Measurements from ENCODE around the gene EBF3. TPM values are rescaled to one million over a fixed set of nuclear protein-coding genes. Genes with fewer than 3 reads are reported as not detected.

The EBF3 gene
- total RNA-seq, 2 experiments from 2014 or later = not detected

- H3K36me3 Mint-ChIP-seq (ENCODE audit: low read depth) = no peaks in the 10 kb centered on the region
- CTCF ChIA-PET = no interaction called here
- H3K27me3 Mint-ChIP-seq = no peaks in the 10 kb centered on the region
Measured at GRCh38 chr10:129865960-129866359, 98.1 kb downstream of the EBF3 start.

GRCh38 chr10:129865413-129865812, 98.7 kb downstream of the EBF3 start:
- Histone ChIP-seq H3K4me3 (ENCODE audit: low read length) (no peak overlapping the region), H3K36me3 (ENCODE audit: insufficient read depth, low read length) (no peaks in the 10 kb centered on the region), H3K27me3 (ENCODE audit: control insufficient read depth in 1 of 2, insufficient read depth in 2 of 2, low read length in 2 of 2) (no peaks in the 10 kb centered on the region), H3K4me1 (ENCODE audit: insufficient read depth, low read length) (no peaks in the 10 kb centered on the region), H3K27ac (ENCODE audit: low read depth in 1 of 2, low read length in 2 of 2) (no peak overlapping the region), H3K9me3 (ENCODE audit: control insufficient read depth in 1 of 2, insufficient read depth in 1 of 2, low read length in 2 of 2) (no peaks in the 10 kb centered on the region)
- TF ChIP-seq CTCF (IDR thresholded peaks at IDR 0.05) = no peak
- intact Hi-C loops (cut with DNase I, micrococcal nuclease) = no loop called here
- Mint-ChIP-seq H3K4me3 (no peak overlapping the region), H3K27me3 (no peaks in the 10 kb centered on the region), H3K9me3 (no peaks in the 10 kb centered on the region), H3K27ac (no peak overlapping the region), H3K36me3 (ENCODE audit: low read depth) (no peaks in the 10 kb centered on the region), H3K4me1 (ENCODE audit: low read depth) (no peaks in the 10 kb centered on the region)
- DNase-seq (no peak), ATAC-seq (ENCODE audit: poor library complexity) (no peak)
- POLR2A ChIA-PET = no interaction called here
- CTCF ChIA-PET = no interaction called here

More at GRCh38 chr10:129865960-129866359, 98.1 kb downstream of the EBF3 start:
- DNase-seq (no peak), ATAC-seq (ENCODE audit: poor library complexity) (no peak)
- no peak overlapping the region for H3K27ac ChIP-seq (ENCODE audit: low read depth in 1 of 2, low read length in 2 of 2)
- POLR2A ChIA-PET = no interaction called here
- Mint-ChIP-seq H3K4me1 (ENCODE audit: low read depth) (peaks cover 2% of the 10 kb centered on the region), H3K27ac (no peak overlapping the region), H3K4me3 (no peak overlapping the region), H3K9me3 (no peaks in the 10 kb centered on the region)
- no peaks in the 10 kb centered on the region for H3K27me3 ChIP-seq (ENCODE audit: control insufficient read depth in 1 of 2, insufficient read depth in 2 of 2, low read length in 2 of 2)
- no peaks in the 10 kb centered on the region for H3K36me3 ChIP-seq (ENCODE audit: insufficient read depth, low read length)
- intact Hi-C loops (cut with DNase I, micrococcal nuclease) = no loop called here
- H3K4me1 ChIP-seq (ENCODE audit: insufficient read depth, low read length) = peaks cover 2% of the 10 kb centered on the region
- no peak overlapping the region for H3K4me3 ChIP-seq (ENCODE audit: low read length)
- no peak for TF ChIP-seq CTCF (IDR thresholded peaks at IDR 0.05)
- H3K9me3 ChIP-seq (ENCODE audit: control insufficient read depth in 1 of 2, insufficient read depth in 1 of 2, low read length in 2 of 2) = no peaks in the 10 kb centered on the region

- no peak overlapping the region for H3K4me3 ChIP-seq (ENCODE audit: low read length)
- no peaks in the 10 kb centered on the region for H3K27me3 ChIP-seq (ENCODE audit: control insufficient read depth in 1 of 2, insufficient read depth in 2 of 2, low read length in 2 of 2)
- Mint-ChIP-seq H3K27ac (no peak overlapping the region), H3K4me1 (ENCODE audit: low read depth) (no peaks in the 10 kb centered on the region), H3K36me3 (ENCODE audit: low read depth) (no peaks in the 10 kb centered on the region), H3K27me3 (no peaks in the 10 kb centered on the region), H3K4me3 (no peak overlapping the region), H3K9me3 (no peaks in the 10 kb centered on the region)
- H3K36me3 ChIP-seq (ENCODE audit: insufficient read depth, low read length) = no peaks in the 10 kb centered on the region
- CTCF ChIA-PET = no interaction called here
- intact Hi-C loops (cut with DNase I, micrococcal nuclease) = no loop called here
- POLR2A ChIA-PET = no interaction called here
- H3K27ac ChIP-seq (ENCODE audit: low read depth in 1 of 2, low read length in 2 of 2) = no peak overlapping the region
- ATAC-seq (ENCODE audit: poor library complexity) (no peak), DNase-seq (no peak)
- TF ChIP-seq CTCF (IDR thresholded peaks at IDR 0.05) = no peak
- H3K4me1 ChIP-seq (ENCODE audit: insufficient read depth, low read length) = no peaks in the 10 kb centered on the region
- H3K9me3 ChIP-seq (ENCODE audit: control insufficient read depth in 1 of 2, insufficient read depth in 1 of 2, low read length in 2 of 2) = no peaks in the 10 kb centered on the region
Measured at GRCh38 chr10:129864601-129865126, 99.4 kb downstream of the EBF3 start.
